HUES6 (cell line): ENCODE results near the gene PMS2.
"Not testable (repeated sequence)": the region's sequence is repeated elsewhere in the genome, so short reads cannot be mapped to it uniquely, and the experiment has no call there.

ENCODE experiments used
- H3K27ac ChIP-seq: 2 replicates; pipeline ENCODE4 v1.7.0; 2013; ENCODE audit warnings: low read depth, mild to moderate bottlenecking, low read length, inconsistent platforms
- H3K27me3 ChIP-seq: 2 replicates; pipeline ENCODE4 v1.6.1; 2013; ENCODE audit warnings: low read length; ENCODE audit not compliant: control insufficient read depth, insufficient read depth
- H3K36me3 ChIP-seq: 2 replicates; pipeline ENCODE4 v1.6.1; 2013; ENCODE audit warnings: low read length; ENCODE audit not compliant: control insufficient read depth, insufficient read depth
- H3K4me1 ChIP-seq: 2 replicates; pipeline ENCODE4 v1.6.1; 2013; ENCODE audit warnings: low read length; ENCODE audit not compliant: control insufficient read depth, insufficient read depth
- H3K4me3 ChIP-seq: 2 replicates; pipeline ENCODE4 v1.5.1; 2013; ENCODE audit warnings: low read depth, low read length
- H3K9ac ChIP-seq: one replicate; pipeline ENCODE4 v1.6.1; 2013; ENCODE audit warnings: mild to moderate bottlenecking, low read length
- H3K9me3 ChIP-seq: 2 replicates; pipeline ENCODE4 v1.6.1; 2013; ENCODE audit warnings: low read depth, low read length; ENCODE audit not compliant: control insufficient read depth, insufficient read depth

The PMS2 gene

GRCh38 chr7:5934945-5935450 lies 73.9 kb downstream of the PMS2 start:
- not testable (repeated sequence) for H3K4me3 ChIP-seq, H3K27me3 ChIP-seq, H3K9ac ChIP-seq, H3K36me3 ChIP-seq, H3K27ac ChIP-seq, H3K4me1 ChIP-seq, H3K9me3 ChIP-seq

- not testable (repeated sequence) for H3K4me3 ChIP-seq, H3K9me3 ChIP-seq, H3K27ac ChIP-seq, H3K36me3 ChIP-seq, H3K4me1 ChIP-seq, H3K27me3 ChIP-seq, H3K9ac ChIP-seq
Measured at GRCh38 chr7:5931905-5932644, 76.8 kb downstream of the PMS2 start.

- H3K9ac ChIP-seq, H3K9me3 ChIP-seq, H3K4me1 ChIP-seq, H3K4me3 ChIP-seq, H3K27me3 ChIP-seq, H3K27ac ChIP-seq, H3K36me3 ChIP-seq: not testable (repeated sequence)
Measured at GRCh38 chr7:5931250-5931649, 77.6 kb downstream of the PMS2 start.

- H3K36me3 ChIP-seq, H3K27ac ChIP-seq, H3K9ac ChIP-seq, H3K4me1 ChIP-seq, H3K4me3 ChIP-seq, H3K9me3 ChIP-seq, H3K27me3 ChIP-seq: not testable (repeated sequence)
Measured at GRCh38 chr7:5930290-5930689, 78.6 kb downstream of the PMS2 start.

- not testable (repeated sequence) for H3K27ac ChIP-seq
Measured at GRCh38 chr7:5926263-5926870, 82.5 kb downstream of the PMS2 start.

GRCh38 chr7:5924630-5925029 lies 84.2 kb downstream of the PMS2 start:
- not testable (repeated sequence) for H3K27me3 ChIP-seq, H3K36me3 ChIP-seq, H3K9ac ChIP-seq, H3K9me3 ChIP-seq, H3K4me3 ChIP-seq, H3K27ac ChIP-seq, H3K4me1 ChIP-seq

More at GRCh38 chr7:5926263-5926870, 82.5 kb downstream of the PMS2 start:
- H3K9ac ChIP-seq, H3K27me3 ChIP-seq, H3K9me3 ChIP-seq, H3K4me1 ChIP-seq, H3K4me3 ChIP-seq, H3K36me3 ChIP-seq: not testable (repeated sequence)

- not testable (repeated sequence) for H3K4me3 ChIP-seq, H3K9ac ChIP-seq, H3K27me3 ChIP-seq, H3K36me3 ChIP-seq, H3K4me1 ChIP-seq, H3K27ac ChIP-seq, H3K9me3 ChIP-seq
Measured at GRCh38 chr7:5924180-5924579, 84.7 kb downstream of the PMS2 start.
